GM12801 (cell line): Measurements from ENCODE around the gene RELA.

Source experiments
- TF ChIP-seq, protein P1 (sequence below): IDR thresholded peaks from one replicate; pipeline ENCODE4 v1.5.1; 2011; ENCODE audit warnings: control low read depth; ENCODE audit not compliant: insufficient read length; ENCODE audit errors: extremely low read depth

Gene RELA

DNA sequence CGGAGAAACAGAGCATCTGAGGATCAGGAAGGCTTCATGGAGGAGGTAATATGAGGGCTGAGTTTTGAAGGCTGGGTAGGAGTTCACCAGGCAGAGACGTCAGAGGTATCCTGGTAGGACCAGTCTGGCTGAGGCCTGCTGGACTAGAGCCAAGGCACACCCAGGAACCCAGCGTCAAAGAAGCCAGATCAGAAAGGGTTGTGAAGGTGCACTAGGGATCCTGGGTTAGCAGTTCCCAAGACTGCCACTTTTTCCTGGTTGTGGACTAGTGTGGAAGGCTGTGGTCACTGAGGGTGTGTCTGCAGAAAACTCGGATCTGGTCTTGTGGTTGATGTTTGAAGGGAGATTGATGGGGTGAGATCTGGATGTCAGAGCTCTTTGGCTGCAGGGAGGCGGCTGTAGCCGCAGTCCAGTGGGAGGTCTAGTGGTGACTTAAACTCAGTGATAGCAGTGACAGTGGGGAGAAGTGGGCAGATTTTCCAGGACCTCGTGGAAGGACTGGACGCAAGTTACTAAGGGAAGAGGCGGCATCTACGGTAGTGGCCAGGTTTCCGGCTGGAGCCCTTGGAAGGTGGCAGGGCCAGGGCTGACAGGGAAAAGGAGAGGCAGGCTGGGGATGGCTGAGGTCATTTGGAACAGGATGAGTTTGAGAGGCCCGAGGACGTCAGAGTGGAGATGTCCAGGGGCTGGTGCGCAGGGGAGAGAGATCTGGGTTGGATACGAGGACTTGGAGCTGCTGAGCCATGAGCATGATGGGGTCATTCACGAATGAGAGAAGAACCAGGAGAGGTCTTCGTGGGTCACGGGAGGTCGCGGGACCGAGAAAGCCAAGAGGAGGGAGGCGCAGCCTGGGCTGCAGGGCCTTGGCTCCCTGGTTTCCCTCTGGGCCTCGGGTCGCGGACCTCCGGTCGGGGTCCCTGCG, 10.9 kb downstream of the RELA start:
- TF ChIP-seq, protein P1, sequence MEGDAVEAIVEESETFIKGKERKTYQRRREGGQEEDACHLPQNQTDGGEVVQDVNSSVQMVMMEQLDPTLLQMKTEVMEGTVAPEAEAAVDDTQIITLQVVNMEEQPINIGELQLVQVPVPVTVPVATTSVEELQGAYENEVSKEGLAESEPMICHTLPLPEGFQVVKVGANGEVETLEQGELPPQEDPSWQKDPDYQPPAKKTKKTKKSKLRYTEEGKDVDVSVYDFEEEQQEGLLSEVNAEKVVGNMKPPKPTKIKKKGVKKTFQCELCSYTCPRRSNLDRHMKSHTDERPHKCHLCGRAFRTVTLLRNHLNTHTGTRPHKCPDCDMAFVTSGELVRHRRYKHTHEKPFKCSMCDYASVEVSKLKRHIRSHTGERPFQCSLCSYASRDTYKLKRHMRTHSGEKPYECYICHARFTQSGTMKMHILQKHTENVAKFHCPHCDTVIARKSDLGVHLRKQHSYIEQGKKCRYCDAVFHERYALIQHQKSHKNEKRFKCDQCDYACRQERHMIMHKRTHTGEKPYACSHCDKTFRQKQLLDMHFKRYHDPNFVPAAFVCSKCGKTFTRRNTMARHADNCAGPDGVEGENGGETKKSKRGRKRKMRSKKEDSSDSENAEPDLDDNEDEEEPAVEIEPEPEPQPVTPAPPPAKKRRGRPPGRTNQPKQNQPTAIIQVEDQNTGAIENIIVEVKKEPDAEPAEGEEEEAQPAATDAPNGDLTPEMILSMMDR = no peak

DNA sequence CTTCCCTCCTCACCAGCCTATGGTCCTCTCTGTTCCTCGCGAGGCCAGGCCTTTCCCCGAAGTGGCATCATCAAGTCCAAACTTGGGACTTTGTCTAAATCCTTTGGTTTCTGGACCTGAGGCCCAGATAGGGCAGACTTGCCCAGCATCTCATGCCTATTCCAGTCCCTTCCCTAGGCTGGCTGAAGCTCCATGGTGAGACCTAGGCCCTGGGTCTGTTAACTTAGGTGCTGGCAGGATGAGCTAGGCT, 11.5 kb downstream of the RELA start:
- TF ChIP-seq, protein P1 = no peak

DNA sequence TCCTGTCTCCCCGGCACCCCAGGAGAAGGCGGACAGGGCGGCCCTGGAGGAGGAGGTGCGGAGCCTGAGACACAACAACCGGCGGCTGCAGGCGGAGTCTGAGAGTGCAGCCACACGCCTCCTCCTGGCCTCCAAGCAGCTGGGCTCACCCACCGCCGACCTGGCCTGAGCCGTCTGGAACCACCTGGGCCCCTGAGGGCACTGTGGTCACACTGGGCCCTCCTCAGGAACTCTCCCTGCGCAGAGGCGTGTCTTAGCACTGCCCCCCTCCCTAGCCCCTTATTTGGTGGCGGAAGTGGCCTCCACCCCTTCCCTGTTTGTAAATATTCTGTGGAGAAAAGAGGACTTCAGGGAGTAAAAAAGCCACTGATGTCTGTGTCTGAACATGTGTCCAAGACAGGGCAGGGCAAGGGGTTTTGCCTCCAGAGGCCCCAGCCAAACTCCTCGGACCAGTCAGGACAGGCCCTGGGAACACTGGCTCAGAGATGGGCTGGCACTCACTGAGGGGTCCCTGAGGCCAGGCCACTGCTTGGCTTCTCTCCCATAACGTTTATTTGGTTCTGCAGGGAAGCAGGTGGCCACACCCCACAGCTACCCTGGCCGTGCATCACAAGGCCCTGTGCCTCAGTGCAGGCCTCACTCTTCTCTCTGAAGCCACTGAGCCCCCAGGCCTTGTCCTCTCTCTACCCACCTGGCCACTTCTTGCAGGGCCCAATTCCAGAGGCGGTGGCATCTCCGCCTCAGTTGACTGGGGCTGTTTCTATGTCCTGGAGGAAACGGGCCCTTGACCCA, 12.0 kb downstream of the RELA start:
- TF ChIP-seq, protein P1 = no peak

DNA sequence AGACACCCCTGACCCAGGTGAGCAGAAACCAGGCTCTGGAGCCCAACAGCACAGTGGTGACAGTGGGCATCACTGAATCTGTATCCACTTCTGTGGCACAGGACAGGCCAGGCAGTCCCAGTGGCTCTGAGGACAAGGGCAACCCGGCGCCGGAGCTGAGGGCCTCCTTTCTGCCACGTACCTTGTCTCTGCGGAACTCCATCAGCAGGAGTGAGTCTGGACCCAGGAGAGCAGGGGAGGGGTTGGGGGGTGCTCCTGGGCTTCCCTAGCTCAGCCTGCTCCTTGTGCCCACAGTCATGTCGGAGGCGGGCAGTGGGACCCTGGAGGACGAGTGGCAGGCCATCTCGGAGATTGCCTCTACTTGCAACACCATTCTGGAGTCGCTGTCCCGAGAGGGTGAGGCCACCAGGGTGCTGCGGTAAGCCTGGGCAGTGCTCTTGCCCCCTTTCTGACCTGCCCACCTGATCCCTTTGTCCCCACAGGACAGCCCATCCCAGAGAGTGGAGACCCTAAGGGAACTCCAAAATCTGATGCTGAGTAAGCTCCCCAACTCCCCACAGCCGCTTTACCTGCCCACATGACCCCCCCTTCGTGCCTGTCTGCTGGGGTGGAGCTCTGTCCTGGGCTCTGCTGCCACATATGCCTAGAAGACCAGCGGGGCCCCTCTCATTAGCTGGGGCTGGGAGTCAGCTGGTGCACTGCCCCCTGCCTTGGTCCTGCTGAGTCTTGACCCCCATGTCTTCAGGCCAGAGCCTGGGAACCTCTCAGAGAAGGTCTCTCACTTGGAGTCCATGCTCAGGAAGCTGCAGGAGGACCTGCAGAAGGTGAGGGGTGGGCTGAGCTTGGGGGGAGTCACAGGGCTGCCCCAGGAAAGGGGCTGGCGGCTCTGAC, 12.8 kb downstream of the RELA start:
- TF ChIP-seq, protein P1 = no peak

DNA sequence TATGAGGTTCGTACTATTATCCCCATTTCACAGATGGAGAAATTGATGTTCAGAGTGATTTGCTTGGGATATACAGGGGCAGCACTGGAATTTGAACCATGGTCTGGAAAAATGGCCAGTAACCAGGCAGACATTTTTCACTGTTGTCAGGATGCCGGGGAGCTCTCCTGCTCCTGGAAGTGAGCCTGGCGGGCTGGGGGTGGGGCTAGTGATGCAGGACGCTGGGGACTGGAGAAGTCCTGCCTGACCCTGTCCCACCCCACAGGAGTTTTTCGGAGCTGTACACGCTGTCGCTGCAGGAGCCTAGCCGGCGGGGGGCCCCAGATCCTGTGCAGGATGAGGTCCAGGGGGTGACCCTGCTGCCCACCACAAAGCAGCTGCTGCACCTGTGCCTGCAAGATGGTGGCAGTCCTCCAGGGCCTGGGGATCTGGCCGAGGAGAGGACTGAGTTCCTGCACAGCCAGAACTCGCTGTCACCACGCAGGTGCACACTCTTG, 13.7 kb downstream of the RELA start:
- TF ChIP-seq, protein P1 = no peak

DNA sequence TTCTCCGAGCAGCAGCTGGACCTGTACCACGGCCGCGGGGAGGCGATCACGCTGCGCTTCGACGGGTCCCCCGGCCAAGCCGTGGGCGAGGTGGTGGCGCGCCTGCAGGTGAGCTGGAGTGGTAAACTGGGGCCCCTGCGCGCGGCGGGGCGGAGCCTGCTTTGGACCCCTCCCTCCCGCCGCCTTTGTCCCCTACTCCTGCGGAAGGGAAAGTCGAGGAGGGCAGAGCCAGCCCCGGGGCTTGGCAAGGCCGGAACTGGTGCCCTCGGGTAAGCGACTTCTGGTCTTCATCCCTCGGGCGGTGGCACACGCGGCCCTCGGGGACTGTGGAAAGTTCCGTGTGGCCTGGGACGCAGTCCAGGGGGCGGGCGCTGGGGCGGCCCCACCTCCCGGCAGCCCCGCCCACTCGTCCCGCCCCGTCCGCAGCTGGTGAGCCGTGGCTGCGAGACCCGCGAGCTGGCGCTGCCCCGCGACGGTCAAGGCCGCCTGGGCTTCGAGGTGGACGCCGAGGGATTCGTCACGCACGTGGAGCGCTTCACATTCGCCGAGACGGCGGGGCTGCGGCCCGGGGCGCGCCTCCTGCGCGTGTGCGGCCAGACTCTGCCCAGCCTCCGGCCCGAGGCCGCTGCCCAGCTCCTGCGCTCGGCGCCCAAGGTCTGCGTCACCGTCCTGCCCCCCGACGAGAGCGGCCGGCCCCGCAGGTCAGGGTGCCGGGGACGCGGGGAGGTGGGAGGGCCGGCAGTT, 15.6 kb downstream of the RELA start:
- TF ChIP-seq, protein P1 = no peak
